ENCODE measurements around the gene NEK2.

- TF ChIP-seq CTCF (IDR thresholded peaks at IDR 0.05) (no peak), EZH2 (IDR thresholded peaks at IDR 0.05) (no peak)
These were observed 32.6 kb downstream of the NEK2 start for GRCh38 chr1:211642870-211643269.
